SK-N-MC (cell line): Measurements from ENCODE around the gene EXD3.

Source experiments
- EZH2 ChIP-seq: fragments of 200-600 bp; sonication (generic); IDR thresholded peaks from one replicate; pipeline ENCODE4 v1.6.1; 2017; ENCODE audit warnings: antibody characterized with exemption
- FOXP2 ChIP-seq: optimal IDR thresholded peaks from 2 replicates; pipeline ENCODE3; 2011; ENCODE audit warnings: mild to moderate bottlenecking, moderate library complexity; ENCODE audit not compliant: insufficient read depth; ENCODE audit errors: extremely low read length, control extremely low read depth
- POLR2AphosphoS5 ChIP-seq: IDR thresholded peaks from 2 replicates; pipeline ENCODE4 v1.6.1; 2012; ENCODE audit warnings: mild to moderate bottlenecking, low read depth, low read length, borderline replicate concordance

GRCh38 chr9:137347928-137348327 is 75.0 kb downstream of the EXD3 start:
- TF ChIP-seq POLR2AphosphoS5: no peak
- no peak for TF ChIP-seq EZH2
- no peak for TF ChIP-seq FOXP2
